ENCODE measurements around the gene CACNA2D4. TPM values are rescaled to one million over a fixed set of nuclear protein-coding genes. Genes with fewer than 3 reads are reported as not detected.
A peak's percentile ranks its signal among the peaks of the same experiment; 100 is the strongest.

The CACNA2D4 gene
- total RNA-seq, 1 donor from 2014 or later = 1.2 TPM

- DNase-seq = no peak
- H3K4me1 ChIP-seq = no peaks in the 10 kb centered on the region
- intact Hi-C loops (cut with micrococcal nuclease) = no loop called here
Observed at GRCh38 chr12:1812650-1813302, 105.7 kb downstream of the CACNA2D4 start.

GRCh38 chr12:1811948-1812291 is 106.5 kb downstream of the CACNA2D4 start:
- no peak overlapping the region for H3K4me3 ChIP-seq
- no peak for DNase-seq
- H3K36me3 ChIP-seq = no peaks in the 10 kb centered on the region
- no peaks in the 10 kb centered on the region for H3K9me3 ChIP-seq (replicated peaks)
- intact Hi-C loops (cut with micrococcal nuclease) = no loop called here
- peak overlapping the region; percentile 69 for H3K27ac ChIP-seq (replicated peaks)
- peaks cover 40% of the 10 kb centered on the region for H3K27me3 ChIP-seq (ENCODE audit: low read depth)
- no peak for TF ChIP-seq CTCF (IDR thresholded peaks at IDR 0.05; ENCODE audit: borderline replicate concordance)
- H3K4me1 ChIP-seq = no peaks in the 10 kb centered on the region

More at GRCh38 chr12:1812650-1813302, 105.7 kb downstream of the CACNA2D4 start:
- Histone ChIP-seq H3K27me3 (ENCODE audit: low read depth) (peaks cover 45% of the 10 kb centered on the region), H3K36me3 (no peaks in the 10 kb centered on the region), H3K4me3 (no peak overlapping the region), H3K9me3 (replicated peaks) (no peaks in the 10 kb centered on the region), H3K27ac (replicated peaks) (peak overlapping the region; percentile 69)
- TF ChIP-seq CTCF (IDR thresholded peaks at IDR 0.05; ENCODE audit: borderline replicate concordance) = no peak

- Histone ChIP-seq H3K27ac (replicated peaks) (peak overlapping the region; percentile 69), H3K9me3 (replicated peaks) (no peaks in the 10 kb centered on the region), H3K36me3 (no peaks in the 10 kb centered on the region), H3K4me3 (no peak overlapping the region), H3K27me3 (ENCODE audit: low read depth) (peaks cover 35% of the 10 kb centered on the region), H3K4me1 (peaks cover 3% of the 10 kb centered on the region)
- no peak for DNase-seq
- no peak for TF ChIP-seq CTCF (IDR thresholded peaks at IDR 0.05; ENCODE audit: borderline replicate concordance)
- intact Hi-C loops (cut with micrococcal nuclease) = no loop called here
Observed at GRCh38 chr12:1811281-1811947, 107.0 kb downstream of the CACNA2D4 start.

- intact Hi-C loops (cut with micrococcal nuclease) = no loop called here
- peaks cover 8% of the 10 kb centered on the region for H3K4me1 ChIP-seq
- DNase-seq = no peak
- no peaks in the 10 kb centered on the region for H3K9me3 ChIP-seq (replicated peaks)
- H3K27me3 ChIP-seq (ENCODE audit: low read depth) = peaks cover 30% of the 10 kb centered on the region
- no peak overlapping the region for H3K4me3 ChIP-seq
- H3K27ac ChIP-seq (replicated peaks) = no peak overlapping the region
- no peak for TF ChIP-seq CTCF (IDR thresholded peaks at IDR 0.05; ENCODE audit: borderline replicate concordance)
- H3K36me3 ChIP-seq = no peaks in the 10 kb centered on the region
Observed at GRCh38 chr12:1810931-1811280, 107.5 kb downstream of the CACNA2D4 start.

GRCh38 chr12:1810201-1810930 is 108.1 kb downstream of the CACNA2D4 start:
- Histone ChIP-seq H3K27ac (replicated peaks) (no peak overlapping the region), H3K27me3 (ENCODE audit: low read depth) (peaks cover 25% of the 10 kb centered on the region), H3K9me3 (replicated peaks) (no peaks in the 10 kb centered on the region), H3K4me1 (peaks cover 14% of the 10 kb centered on the region), H3K4me3 (no peak overlapping the region), H3K36me3 (no peaks in the 10 kb centered on the region)
- intact Hi-C loops (cut with micrococcal nuclease) = no loop called here
- peak; percentile 3 for DNase-seq
- TF ChIP-seq CTCF (IDR thresholded peaks at IDR 0.05; ENCODE audit: borderline replicate concordance) = no peak
